A673 (cell line): ENCODE results near the gene FBRS. TPM values are rescaled to one million over a fixed set of nuclear protein-coding genes. Genes with fewer than 3 reads are reported as not detected.
A peak's percentile ranks its signal among the peaks of the same experiment; 100 is the strongest.

Experiments
- BruUV-seq: library from RNA; stranded (reverse); fragments of 400-500 nt; replicated peaks from 2 replicates; lab custom pipeline; 2021; lab: Mats Ljungman, UMichigan
- CTCF ChIA-PET: fragments of 300-600 bp; sonication (Branson Sonifier 250); formaldehyde crosslinking; loops from one replicate; lab custom pipeline; 2022; ENCODE audit warnings: antibody characterized with exemption; lab: Charles Lee
- POLR2A ChIA-PET: fragments of 300-600 bp; sonication (Branson Sonifier 250); formaldehyde crosslinking; loops from one replicate; lab custom pipeline; 2022; ENCODE audit warnings: antibody characterized with exemption; ENCODE audit not compliant: low non-redundant PET; lab: Charles Lee
- DNase-seq: peaks from one replicate; pipeline ENCODE4 v3.0.0-alpha.2; 2015; ENCODE audit warnings: low spot score
- H3K27ac ChIP-seq: fragments of 200-600 bp; sonication (generic); 2 replicates; pipeline ENCODE4 v1.5.1; 2016; ENCODE audit warnings: mixed run types, low read depth, mild to moderate bottlenecking, mixed read lengths, antibody characterized with exemption, low read length; ENCODE audit not compliant: poor library complexity, severe bottlenecking
- H3K27me3 ChIP-seq: fragments of 200-600 bp; sonication (generic); replicated peaks from 2 replicates; pipeline ENCODE4 v1.6.1; 2017; ENCODE audit warnings: mixed run types, low read depth, mild to moderate bottlenecking, mixed read lengths, antibody characterized with exemption, low read length; ENCODE audit not compliant: insufficient read depth, poor library complexity
- H3K36me3 ChIP-seq: fragments of 200-600 bp; sonication (generic); 2 replicates; pipeline ENCODE4 v1.6.1; 2016; ENCODE audit warnings: mixed run types, mild to moderate bottlenecking, mixed read lengths, antibody characterized with exemption, low read length; ENCODE audit not compliant: insufficient read depth, poor library complexity, severe bottlenecking
- H3K4me1 ChIP-seq: fragments of 200-600 bp; sonication (generic); 2 replicates; pipeline ENCODE4 v1.6.1; 2017; ENCODE audit warnings: mixed run types, mild to moderate bottlenecking, mixed read lengths, antibody characterized with exemption, low read length; ENCODE audit not compliant: insufficient read depth, poor library complexity, severe bottlenecking
- H3K4me3 ChIP-seq: fragments of 200-600 bp; sonication (generic); 2 replicates; pipeline ENCODE4 v1.5.1; 2016; ENCODE audit warnings: low read depth, mixed run types, mild to moderate bottlenecking, mixed read lengths, low read length; ENCODE audit not compliant: poor library complexity, severe bottlenecking
- H3K9me3 ChIP-seq: fragments of 200-600 bp; sonication (generic); 2 replicates; pipeline ENCODE4 v1.6.1; 2016; ENCODE audit warnings: mixed run types, low read depth, mild to moderate bottlenecking, mixed read lengths, antibody characterized with exemption, low read length; ENCODE audit not compliant: poor library complexity, severe bottlenecking
- EZH2 ChIP-seq: fragments of 200-600 bp; sonication (generic); IDR thresholded peaks from 2 replicates; pipeline ENCODE4 v1.6.1; 2017; ENCODE audit warnings: borderline replicate concordance, low read depth, mild to moderate bottlenecking, mixed read lengths, antibody characterized with exemption, low read length; ENCODE audit not compliant: poor library complexity, severe bottlenecking
- intact Hi-C: fragments of 100-400 bp; cut with micrococcal nuclease; formaldehyde crosslinking; loops from one replicate; pipeline ENCODE4 v1.10.0; 2022; ENCODE audit not compliant: unreplicated experiment
- total RNA-seq: library from RNA; stranded (reverse); gene quantifications from 2 replicates; pipeline ENCODE4 v1.2.3, GENCODE V29; 2021
- TF ChIP-seq, protein P1 (sequence below): fragments of 300-800, 200-600 bp; sonication (generic); conservative IDR thresholded peaks from 2 replicates; pipeline ENCODE4 v1.5.1; 2017; ENCODE audit warnings: low read depth, mild to moderate bottlenecking, antibody characterized with exemption, low read length, moderate library complexity, mixed read lengths

The FBRS gene
- total RNA-seq, 1 experiment from 2014 or later = 79.9 TPM

DNA sequence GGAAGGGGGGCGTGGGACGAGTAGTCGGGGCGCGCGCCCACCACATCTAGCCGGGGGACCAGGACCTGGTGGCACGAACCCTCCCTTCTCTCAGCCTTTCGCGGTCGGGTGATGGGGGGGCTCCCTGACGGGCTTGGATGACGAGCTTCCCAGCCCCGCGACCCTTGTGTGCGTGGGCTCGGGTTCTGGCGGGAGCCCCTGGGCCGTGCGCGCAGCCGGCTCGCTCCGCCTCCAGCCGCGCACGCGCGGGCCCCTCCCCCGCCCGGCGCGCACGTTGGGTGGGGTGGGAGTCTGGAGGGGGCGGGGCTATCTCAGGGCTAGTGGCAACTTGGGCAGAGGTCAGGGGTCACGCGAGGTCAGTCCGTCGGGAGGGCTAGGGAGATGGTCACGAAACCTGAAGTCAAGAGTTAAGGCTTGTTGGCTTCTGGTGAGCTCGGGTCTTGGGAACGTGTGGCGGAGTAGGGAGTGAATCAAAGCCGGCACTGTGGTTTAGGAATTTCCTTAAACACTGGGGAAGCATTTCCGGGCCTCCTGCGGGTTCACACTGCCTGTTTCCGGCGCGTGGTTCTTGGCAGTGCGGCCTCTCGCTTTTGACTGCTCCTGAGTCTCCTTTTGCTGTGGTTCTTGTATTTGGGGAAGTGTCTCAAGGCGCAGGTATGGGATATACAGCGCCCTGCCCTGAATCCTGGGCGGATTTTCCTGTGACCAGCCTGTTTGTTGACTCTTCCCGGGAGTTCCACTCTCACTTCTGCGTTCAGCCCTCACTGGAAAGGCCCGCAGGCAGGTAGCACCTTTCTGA lies 40.8 kb downstream of the FBRS start, which contains the start of gene SRCAP:
Gene SRCAP (plus strand): TSS at position 356 of the 799 bp plus-strand sequence. CDS start 1,654 bp downstream, outside the sequence.
- peaks cover 30% of the 10 kb centered on the region for H3K36me3 ChIP-seq
- BruUV-seq = TSS peak; percentile 42
- ChIA-PET POLR2A (interaction anchor here (0.6 kb wide), 1 partner anchor 84 kb away, joined by 3 read pairs; no protein-coding TSS in a partner anchor), CTCF (no interaction called here)
- H3K4me1 ChIP-seq = peaks cover 16% of the 10 kb centered on the region
- H3K27ac ChIP-seq = peak within 1 kb of the TSS; percentile 100
- H3K27me3 ChIP-seq = no peaks in the 10 kb centered on the region
- no peaks in the 10 kb centered on the region for H3K9me3 ChIP-seq
- H3K4me3 ChIP-seq = peak within 1 kb of the TSS; percentile 96
- intact Hi-C loops = loop anchor here (2.0 to 10.0 kb wide), 2 partner anchors 40 to 634 kb away; partner anchors contain the start of genes ALDOA and FBRS
- DNase-seq = peak; percentile 95
- TF ChIP-seq, protein P1, sequence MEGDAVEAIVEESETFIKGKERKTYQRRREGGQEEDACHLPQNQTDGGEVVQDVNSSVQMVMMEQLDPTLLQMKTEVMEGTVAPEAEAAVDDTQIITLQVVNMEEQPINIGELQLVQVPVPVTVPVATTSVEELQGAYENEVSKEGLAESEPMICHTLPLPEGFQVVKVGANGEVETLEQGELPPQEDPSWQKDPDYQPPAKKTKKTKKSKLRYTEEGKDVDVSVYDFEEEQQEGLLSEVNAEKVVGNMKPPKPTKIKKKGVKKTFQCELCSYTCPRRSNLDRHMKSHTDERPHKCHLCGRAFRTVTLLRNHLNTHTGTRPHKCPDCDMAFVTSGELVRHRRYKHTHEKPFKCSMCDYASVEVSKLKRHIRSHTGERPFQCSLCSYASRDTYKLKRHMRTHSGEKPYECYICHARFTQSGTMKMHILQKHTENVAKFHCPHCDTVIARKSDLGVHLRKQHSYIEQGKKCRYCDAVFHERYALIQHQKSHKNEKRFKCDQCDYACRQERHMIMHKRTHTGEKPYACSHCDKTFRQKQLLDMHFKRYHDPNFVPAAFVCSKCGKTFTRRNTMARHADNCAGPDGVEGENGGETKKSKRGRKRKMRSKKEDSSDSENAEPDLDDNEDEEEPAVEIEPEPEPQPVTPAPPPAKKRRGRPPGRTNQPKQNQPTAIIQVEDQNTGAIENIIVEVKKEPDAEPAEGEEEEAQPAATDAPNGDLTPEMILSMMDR = no peak
- no peak for TF ChIP-seq EZH2

DNA sequence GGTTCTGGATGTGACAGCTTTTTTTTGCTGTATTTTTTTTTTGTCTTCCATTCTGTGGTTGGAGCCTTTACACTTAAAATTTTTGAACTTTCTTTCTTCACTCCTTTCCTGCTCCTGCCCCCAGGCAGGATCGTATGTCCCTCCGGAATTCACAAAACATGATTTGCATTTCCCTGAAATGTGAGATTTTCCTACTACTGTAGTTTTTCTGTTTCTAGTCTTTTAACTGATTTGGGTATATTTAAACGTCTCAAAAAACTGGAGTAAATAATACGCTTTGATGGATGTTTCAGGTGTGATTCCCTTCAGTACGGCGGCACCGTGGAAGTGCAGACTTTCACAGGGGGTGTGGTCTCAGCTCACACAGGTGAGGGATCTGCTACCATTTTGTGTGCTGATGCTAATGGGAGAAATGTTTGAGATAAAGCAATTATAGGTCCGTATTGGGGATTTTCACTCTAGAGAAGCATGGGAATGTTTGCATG lies 41.4 kb downstream of the FBRS start:
- intact Hi-C loops = loop anchor here (2.0 to 10.0 kb wide), 2 partner anchors 41 to 635 kb away; partner anchors contain the start of genes ALDOA and FBRS
- TF ChIP-seq EZH2 = no peak
- TF ChIP-seq, protein P1 = no peak
- Histone ChIP-seq H3K27me3 (no peaks in the 10 kb centered on the region), H3K9me3 (no peaks in the 10 kb centered on the region), H3K4me3 (peak overlapping the region; percentile 96), H3K4me1 (peaks cover 16% of the 10 kb centered on the region), H3K36me3 (peaks cover 37% of the 10 kb centered on the region), H3K27ac (peak overlapping the region; percentile 100)
- no TSS peak for BruUV-seq
- DNase-seq = no peak
- CTCF ChIA-PET = no interaction called here
- POLR2A ChIA-PET = no interaction called here

DNA sequence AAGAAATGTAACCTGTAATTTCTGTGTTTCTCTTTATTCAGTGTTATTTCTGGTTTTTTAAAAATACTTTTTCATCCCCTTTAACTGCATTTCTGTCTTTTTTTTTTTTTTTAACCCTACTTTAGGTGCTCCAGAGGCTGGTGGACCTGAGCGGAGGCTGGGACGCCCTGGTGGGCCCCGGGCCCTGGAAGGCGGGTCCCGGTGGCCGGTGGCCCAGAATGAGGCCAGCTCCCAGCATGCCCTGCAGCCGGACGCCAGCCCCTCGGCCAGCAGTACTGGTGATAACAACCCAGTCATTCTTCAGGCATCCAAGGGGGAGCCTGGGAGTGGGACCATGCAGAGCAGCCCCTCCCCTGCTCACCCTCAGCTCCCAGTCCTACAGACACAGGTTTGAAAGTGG lies 42.3 kb downstream of the FBRS start:
- BruUV-seq = no TSS peak
- Histone ChIP-seq H3K27ac (peak overlapping the region; percentile 44), H3K4me1 (peaks cover 16% of the 10 kb centered on the region), H3K9me3 (no peaks in the 10 kb centered on the region), H3K27me3 (no peaks in the 10 kb centered on the region), H3K4me3 (peak overlapping the region; percentile 96), H3K36me3 (peaks cover 45% of the 10 kb centered on the region)
- ChIA-PET POLR2A (no interaction called here), CTCF (no interaction called here)
- DNase-seq = no peak
- intact Hi-C loops = no loop called here
- TF ChIP-seq, protein P1 = no peak
- TF ChIP-seq EZH2 = no peak
